ENCODE results near the gene TNFRSF13B.
"Not testable (repeated sequence)": the region's sequence is repeated elsewhere in the genome, so short reads cannot be mapped to it uniquely, and the experiment has no call there.

TNFRSF13B gene

GRCh38 chr17:16924696-16925440, 47.0 kb downstream of the TNFRSF13B start:
- no peak for DNase-seq

DNA sequence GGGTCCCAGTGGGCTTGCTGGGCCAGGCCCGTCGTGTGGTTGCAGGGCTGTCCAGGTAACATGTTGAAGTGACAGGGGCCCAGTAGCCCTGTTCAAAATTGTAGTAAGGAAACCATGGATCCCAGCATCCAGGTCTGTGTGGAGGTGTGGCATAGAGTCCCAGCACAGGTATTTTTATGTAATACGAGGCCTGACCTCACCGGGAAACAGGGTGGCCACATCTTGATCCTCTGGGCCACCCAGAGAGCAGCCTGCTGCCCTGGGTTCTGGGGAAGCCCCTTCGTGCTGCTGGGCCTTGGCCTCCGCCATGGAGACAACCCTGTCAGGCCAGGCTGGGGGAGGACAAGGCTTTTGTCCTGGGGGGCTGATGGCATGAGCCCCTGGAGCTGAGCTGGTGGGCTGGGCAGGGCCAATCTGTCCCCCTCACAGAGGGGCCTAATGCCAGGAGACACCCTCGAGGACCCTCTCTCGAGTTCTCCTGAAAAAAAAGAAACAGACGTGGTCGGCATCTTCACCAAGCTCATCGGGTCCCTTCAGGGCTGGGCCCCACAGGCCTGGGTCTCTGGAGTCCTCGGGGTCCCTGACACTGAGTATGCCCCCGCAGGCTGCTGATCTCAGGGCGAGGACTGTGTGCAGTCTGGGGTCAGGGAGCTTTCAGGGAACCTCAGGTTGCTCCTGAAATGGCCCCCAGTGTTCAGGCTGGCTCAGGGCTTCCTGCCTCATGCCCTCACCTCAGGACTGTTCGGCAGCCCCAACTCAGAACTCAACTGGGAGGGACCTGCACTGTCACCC, 47.8 kb downstream of the TNFRSF13B start:
- DNase-seq, result no peak

- no peak for DNase-seq
These were observed 48.6 kb downstream of the TNFRSF13B start for GRCh38 chr17:16923097-16923903.

DNA sequence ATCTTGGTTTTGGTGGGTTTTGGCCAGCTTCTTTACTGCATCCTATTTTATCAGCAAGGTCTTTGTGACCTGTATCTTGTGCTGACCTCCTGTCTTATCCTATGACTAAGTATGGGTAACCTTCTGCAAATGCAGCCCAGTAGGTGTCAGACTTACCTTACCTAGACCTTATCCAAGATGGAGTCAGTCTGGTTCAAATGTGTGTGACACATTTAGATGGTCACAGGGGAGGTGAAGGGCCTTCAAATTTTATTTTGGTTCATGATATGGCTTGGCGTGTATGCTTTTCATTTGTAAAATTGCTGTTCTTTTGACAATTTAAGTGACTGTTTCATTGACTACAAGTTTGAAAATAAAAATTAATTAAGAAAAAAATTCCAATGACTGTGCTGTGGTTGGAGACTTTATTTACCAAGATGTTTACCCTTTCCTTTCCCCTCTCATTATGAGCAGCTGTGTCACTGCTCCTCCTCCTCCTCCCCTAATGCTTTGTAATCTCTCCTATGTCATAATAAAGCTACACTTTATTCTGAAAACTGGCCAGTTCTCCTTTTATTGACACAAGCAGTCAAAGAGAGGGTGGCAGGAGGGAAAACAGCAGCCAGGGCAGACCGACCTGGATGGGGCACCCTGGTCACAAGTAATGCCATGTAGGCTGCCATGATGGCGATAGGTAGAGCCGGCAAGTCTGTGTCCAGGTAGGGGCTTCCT, 49.4 kb downstream of the TNFRSF13B start:
- DNase-seq, result no peak

DNA sequence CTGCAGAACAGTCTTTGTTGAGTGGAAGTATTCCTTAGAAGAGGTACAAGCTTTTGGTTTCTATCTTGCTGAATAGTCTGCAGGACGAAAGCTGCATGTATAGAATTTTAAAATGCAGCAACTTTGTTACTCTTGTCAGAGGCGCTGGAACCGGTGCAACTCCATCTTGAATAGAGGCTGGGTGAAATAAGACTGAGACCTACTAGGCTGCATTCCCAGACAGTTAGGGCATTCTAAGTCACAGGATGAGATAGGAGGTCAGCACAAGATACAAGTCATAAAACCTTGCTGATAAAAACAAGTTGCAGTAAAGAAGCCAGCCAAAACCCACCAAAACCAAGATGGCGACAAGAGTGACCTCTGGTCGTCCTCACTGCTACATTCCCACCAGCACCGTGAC, 50.5 kb downstream of the TNFRSF13B start:
- not testable (repeated sequence) for DNase-seq

GRCh38 chr17:16920628-16921020, 51.3 kb downstream of the TNFRSF13B start:
- no peak for DNase-seq

DNA sequence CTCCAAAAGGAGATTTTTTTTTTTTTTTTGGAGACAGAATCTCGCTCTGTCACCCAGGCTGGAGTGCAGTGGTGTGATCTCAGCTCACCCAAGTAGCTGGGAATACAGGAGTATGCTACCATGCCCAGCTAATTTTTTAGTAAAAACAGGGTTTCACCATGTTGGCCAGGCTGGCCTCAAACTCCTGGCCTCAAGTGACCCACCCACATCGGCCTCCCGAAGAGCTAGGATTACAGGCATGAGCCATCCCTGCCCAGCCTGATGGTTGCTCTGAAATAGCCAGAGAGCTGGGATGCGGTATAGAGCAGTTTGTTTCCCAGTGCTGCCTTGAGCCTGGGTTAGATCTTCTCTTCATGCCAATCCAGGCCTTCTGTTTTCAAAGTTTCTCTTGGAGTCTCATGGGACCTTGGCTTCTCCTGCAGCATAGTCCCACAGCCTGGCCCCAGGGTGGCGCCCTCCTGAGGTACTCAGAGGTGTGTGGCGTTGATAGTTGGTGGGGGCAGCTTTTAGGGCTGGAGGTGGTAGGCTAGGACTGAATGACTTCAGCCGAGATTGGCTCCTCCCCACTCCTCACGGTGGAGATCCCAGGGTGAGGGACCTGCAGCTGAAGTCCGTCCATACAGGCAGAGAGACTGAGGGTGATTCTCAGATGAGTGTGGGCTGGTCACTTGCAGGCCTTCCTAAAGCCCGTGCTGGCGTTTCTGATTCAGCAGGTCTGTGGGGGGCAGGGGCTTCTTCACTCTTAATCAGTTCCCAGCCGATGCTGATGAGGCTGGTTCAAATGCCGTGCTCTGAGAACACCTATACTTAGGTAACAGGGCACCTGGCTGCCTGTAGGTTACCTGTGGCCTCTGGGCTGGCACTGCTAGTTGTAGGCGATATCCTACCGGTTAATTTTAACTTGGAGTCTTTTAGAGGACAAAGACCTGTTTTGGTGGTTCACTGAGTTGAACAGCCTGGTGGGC, 52.0 kb downstream of the TNFRSF13B start:
- DNase-seq, result no peak

GRCh38 chr17:16918443-16918842, 53.5 kb downstream of the TNFRSF13B start:
- DNase-seq, result no peak

GRCh38 chr17:16917671-16918394, 54.1 kb downstream of the TNFRSF13B start:
- DNase-seq, result no peak

- no peak for DNase-seq
These were observed 55.4 kb downstream of the TNFRSF13B start for GRCh38 chr17:16916557-16916920.

DNA sequence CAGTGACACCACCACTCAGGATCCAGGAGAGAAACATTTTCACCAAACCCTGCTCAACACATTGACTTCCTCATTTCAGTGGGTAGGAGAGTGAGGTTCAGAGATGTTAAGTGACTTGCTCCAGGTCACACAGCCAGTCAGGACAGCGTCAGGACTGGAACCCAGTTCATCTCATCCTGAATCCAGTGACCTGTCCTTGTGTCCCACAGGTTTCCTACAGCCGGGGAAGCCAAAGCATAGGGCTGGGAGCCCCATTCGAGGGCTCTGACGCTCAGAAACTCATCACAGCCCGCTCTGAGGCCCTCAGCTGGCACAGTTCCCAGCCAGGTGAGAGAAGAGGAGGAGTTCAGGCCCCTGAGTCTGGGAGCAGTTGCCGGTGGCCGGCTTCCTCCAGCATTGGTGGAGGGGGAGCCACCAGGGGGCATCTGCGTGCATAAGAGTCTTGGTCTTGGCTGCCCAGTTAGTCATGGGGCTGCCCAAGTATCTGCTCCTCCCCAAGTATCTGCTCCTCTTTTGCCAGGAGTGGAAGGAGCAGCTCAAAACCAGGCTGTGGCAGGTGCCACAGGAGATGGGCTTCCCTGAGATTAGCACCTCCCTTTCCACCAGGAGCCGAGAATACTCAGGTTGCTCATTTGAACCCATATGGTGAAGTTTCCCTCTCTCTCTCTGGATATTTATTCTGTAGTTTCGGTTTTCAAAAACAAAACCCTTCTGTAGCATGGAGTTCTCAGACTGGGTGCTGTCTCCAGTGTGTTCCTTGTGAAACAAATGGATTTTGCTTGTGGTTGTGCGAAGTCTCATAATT, 56.0 kb downstream of the TNFRSF13B start:
- no peak for DNase-seq

- DNase-seq, result no peak
These were observed 58.5 kb downstream of the TNFRSF13B start for GRCh38 chr17:16913463-16913862.

- no peak for DNase-seq
These were observed 59.6 kb downstream of the TNFRSF13B start for GRCh38 chr17:16912021-16912962.

GRCh38 chr17:16911141-16911937, 60.6 kb downstream of the TNFRSF13B start:
- DNase-seq, result no peak

- no peak for DNase-seq
These were observed 61.6 kb downstream of the TNFRSF13B start for GRCh38 chr17:16910341-16910740.

- no peak for DNase-seq
These were observed 62.3 kb downstream of the TNFRSF13B start for GRCh38 chr17:16909472-16910246.

DNA sequence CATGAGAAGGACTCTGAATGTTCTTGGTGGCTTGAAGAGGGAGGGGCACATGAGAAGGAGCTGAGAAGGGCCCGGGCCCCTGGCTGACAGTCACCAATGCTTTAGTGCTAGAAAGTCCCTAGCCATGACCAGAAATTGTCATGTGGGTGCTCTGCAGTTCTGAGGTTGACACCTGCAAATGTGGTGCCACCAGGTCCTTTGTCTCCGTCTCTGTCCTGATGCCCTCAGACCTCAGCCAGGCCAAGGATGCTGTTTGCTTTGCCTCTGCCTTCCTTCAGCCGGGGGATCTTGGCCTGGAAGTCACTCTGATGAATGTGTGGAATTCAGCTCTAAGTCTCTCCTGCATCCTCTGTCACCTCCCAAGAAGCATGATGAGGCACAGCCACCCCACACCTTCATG, 63.6 kb downstream of the TNFRSF13B start:
- no peak for DNase-seq

All from activated gamma-delta T cell (primary cell).